HG03095 (cell line): ENCODE measurements around the gene ZNF606.

ENCODE experiments used
- ATAC-seq: cut with Tn5 transposase; IDR thresholded peaks from one replicate; pipeline ENCODE4 v1.9.1; 2021; ENCODE audit warnings: moderate library complexity; ENCODE audit not compliant: unreplicated experiment

ZNF606 gene

DNA sequence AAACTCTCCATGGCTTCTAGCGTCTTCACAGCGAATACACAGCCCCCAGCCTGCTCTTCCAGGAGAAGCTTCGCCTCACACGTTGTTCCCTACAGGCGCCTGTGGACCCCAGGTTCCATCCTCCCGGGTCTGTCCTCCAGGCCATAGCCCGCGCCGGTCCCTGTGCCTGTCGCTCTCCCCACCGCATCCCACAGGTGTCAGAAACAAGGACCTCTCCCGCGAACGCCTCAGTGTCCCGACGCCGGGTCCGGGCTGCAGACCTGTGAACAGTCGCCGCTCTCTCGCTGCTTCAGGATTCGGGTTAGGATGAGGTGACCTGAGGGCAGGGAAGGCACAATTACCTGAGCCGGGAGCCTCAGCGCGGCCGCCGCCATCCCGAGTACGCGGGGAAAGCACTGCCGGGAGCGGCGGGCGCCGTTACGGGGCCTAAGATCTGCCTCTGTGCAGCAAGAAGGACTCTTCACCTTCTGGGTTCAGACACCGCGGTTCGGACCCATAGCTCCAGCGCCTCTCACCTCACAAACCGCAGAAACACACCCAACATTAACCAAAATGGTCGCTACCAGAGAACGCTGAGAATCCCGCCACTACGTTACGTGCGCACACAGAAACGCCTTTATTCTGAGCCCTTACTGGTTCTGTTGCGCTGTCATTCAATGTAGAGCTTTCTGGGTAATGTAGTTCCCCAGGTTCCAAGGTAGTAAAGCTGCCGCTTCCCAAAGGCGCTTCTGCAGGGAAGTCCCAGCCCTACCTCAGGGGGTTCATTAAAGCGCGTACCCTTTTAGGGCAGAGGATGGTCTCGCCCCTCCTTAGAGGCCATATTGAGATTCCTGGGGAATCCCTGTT lies 67.6 kb downstream of the ZNF606 start, which contains the start of gene ZNF418:
TSS of gene ZNF418 (minus strand) at position 583 of the 846 bp plus-strand sequence. CDS start 1,580 bp downstream, outside the sequence.
- peak; percentile 59 for ATAC-seq

GRCh38 chr19:57927587-57927986 lies 75.0 kb downstream of the ZNF606 start:
- no peak for ATAC-seq
